ENCODE measurements around the gene MICALL1.
"Not testable (repeated sequence)": the region's sequence is repeated elsewhere in the genome, so short reads cannot be mapped to it uniquely, and the experiment has no call there.

The MICALL1 gene

GRCh38 chr22:37967147-37967546 is 61.0 kb downstream of the MICALL1 start:
- no peak for DNase-seq

- DNase-seq: no peak
These were observed 61.7 kb downstream of the MICALL1 start for GRCh38 chr22:37967637-37968451.

- no peak for DNase-seq
These were observed 62.6 kb downstream of the MICALL1 start for GRCh38 chr22:37968452-37969251.

GRCh38 chr22:37970864-37971263 is 64.8 kb downstream of the MICALL1 start:
- no peak for DNase-seq

- no peak for DNase-seq
These were observed 65.7 kb downstream of the MICALL1 start for GRCh38 chr22:37971475-37972434.

- DNase-seq: no peak
These were observed 66.4 kb downstream of the MICALL1 start for GRCh38 chr22:37972527-37972926.

- no peak for DNase-seq
These were observed 67.4 kb downstream of the MICALL1 start for GRCh38 chr22:37973271-37974170.

- no peak for DNase-seq
These were observed 69.1 kb downstream of the MICALL1 start for GRCh38 chr22:37975153-37975552.

GRCh38 chr22:37976022-37976421 is 69.9 kb downstream of the MICALL1 start:
- DNase-seq: not testable (repeated sequence)

- no peak for DNase-seq
These were observed 70.5 kb downstream of the MICALL1 start for GRCh38 chr22:37976547-37976946.

- DNase-seq: no peak
These were observed 73.7 kb downstream of the MICALL1 start for GRCh38 chr22:37979782-37980181.

GRCh38 chr22:37981282-37982011 is 75.3 kb downstream of the MICALL1 start:
- no peak for DNase-seq

- no peak for DNase-seq
These were observed 76.2 kb downstream of the MICALL1 start for GRCh38 chr22:37982151-37982785.

- no peak for DNase-seq
These were observed 77.1 kb downstream of the MICALL1 start for GRCh38 chr22:37982938-37983859.

- DNase-seq: no peak
These were observed 78.0 kb downstream of the MICALL1 start, which contains the start of gene SOX10 for GRCh38 chr22:37983860-37984791. Gene SOX10, minus strand, starts transcription at chr22:37984555. Its CDS starts 771 bp downstream, at chr22:37983784.

- no peak for DNase-seq
These were observed 79.0 kb downstream of the MICALL1 start for GRCh38 chr22:37985050-37985585.

GRCh38 chr22:37985751-37986281 is 79.7 kb downstream of the MICALL1 start:
- no peak for DNase-seq

GRCh38 chr22:37986371-37986770 is 80.3 kb downstream of the MICALL1 start:
- no peak for DNase-seq

All from activated effector memory CD4-positive, alpha-beta T cell treated with anti-CD3 and anti-CD28 coated beads, Interleukin-2, amount 50 U/mL, for 16 hours (primary cell).